Measurements from ENCODE around the gene ZNF154.
A peak's percentile ranks its signal among the peaks of the same experiment; 100 is the strongest.
"Not testable (repeated sequence)": the region's sequence is repeated elsewhere in the genome, so short reads cannot be mapped to it uniquely, and the experiment has no call there.

The ZNF154 gene

DNA sequence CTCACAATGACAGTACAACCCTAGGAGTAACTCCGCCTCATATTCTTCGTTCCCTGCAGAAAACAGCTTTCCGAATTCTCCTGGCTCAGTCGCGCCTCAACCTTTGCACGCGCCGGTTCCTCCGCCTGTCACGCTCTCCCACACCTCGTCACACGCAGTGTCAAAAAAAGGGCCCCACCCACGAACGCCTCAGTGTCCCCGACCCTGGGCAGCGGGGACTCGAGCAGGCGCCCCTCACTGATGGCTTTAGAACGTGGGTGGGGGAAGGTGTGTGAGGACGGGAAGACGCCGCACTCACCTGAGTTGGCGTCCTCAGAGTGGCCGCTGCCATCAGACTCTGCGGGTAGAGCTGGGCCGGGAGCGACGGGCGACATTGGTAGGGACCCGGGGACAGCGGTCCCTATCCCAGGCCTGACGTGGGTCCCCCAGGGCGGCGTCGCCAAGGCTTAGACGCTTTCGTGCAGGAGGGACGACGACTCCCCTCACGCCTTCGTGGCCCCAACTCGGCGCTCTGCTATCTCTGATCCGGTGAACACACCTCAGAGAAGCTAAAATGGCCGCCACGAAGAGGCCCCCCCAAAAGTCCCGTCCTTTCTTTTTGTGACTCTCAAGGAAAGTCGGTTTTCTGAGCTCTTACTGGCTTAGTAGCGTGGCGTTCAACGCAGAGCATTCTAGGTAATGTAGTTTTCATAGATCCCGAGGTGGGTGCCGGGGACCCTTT is at the start of gene ZNF154:
Gene ZNF154, minus strand, starts transcription at position 564 of the 721 bp plus-strand sequence. Its CDS starts 233 bp downstream, at position 331.
- DNase-seq (ENCODE audit: low read depth in 2 of 2), result peak in 1 of 2 donors; percentile 32

GRCh38 chr19:57757941-57758340 is 48.9 kb upstream of the ZNF154 start:
- DNase-seq (ENCODE audit: low read depth in 2 of 2), result no peak

GRCh38 chr19:57755031-57755430 is 46.0 kb upstream of the ZNF154 start:
- no peak for DNase-seq (ENCODE audit: low read depth in 2 of 2)

GRCh38 chr19:57754091-57754673 is 45.2 kb upstream of the ZNF154 start:
- no peak for DNase-seq (ENCODE audit: low read depth in 2 of 2)

DNA sequence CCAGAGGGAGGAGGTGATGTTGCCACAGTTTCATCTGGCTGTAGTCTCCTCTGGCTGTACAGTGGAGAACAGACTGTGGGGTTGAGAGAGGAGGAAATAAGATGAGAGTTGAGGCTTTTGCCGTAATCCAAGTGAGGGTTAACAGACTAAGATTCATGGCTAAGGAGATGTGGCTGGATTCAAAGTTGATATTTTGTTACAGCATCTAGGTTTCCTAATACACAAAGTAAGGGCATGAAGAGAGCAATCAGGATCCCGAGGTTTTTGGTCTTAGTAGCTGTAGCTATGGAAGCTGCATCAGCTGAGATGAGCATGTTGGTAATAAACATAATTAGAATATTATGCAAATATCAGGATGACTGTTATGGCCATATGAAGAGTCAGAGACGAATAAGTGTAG is 39.0 kb upstream of the ZNF154 start:
- DNase-seq (ENCODE audit: low read depth in 2 of 2), result no peak

DNA sequence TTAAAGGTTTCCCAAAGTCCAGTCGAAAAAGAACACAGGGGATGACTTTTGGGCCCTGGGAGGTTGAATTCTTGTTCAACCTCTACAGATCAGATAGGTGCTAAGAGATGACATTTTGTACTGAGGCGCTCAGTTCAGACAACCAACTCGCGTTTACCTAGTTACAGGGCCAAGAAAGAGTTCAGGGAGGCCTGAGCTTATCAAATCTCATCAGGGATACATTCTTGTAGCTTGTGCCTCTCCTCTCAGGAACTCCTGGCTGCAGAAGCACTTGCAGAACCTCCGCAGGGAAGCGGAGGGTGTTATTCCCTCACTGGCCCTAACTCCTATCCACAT is 38.4 kb upstream of the ZNF154 start:
- DNase-seq (ENCODE audit: low read depth in 2 of 2), result no peak

- peak; percentile 65 to 73 for DNase-seq (ENCODE audit: low read depth in 2 of 2)
Measured at GRCh38 chr19:57746580-57747471, 37.8 kb upstream of the ZNF154 start, which contains the start of gene ZNF776. Gene ZNF776 (plus strand): TSS chr19:57746815. CDS start chr19:57747059, 244 bp downstream.

- not testable (repeated sequence) for DNase-seq (ENCODE audit: low read depth in 2 of 2)
Measured at GRCh38 chr19:57738770-57739169, 29.8 kb upstream of the ZNF154 start.

DNA sequence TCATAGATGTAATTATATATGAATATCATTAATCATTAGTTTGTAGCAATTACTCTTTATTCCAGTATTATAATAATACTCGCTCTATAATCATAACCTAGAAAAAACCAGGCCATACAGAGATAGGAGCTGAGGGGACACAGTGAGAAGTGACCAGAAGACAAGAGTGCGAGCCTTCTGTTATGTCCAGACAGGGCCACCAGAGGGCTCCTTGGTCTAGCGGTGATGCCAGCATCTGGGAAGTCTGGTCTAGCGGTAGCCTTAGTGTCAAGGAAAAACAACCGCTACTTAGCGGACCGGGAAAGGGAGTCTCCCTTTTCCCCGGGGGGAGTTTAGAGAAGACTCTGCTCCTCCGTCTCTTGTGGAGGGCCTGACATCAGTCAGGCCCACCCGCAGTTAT is 29.3 kb upstream of the ZNF154 start:
- DNase-seq (ENCODE audit: low read depth in 2 of 2), result not testable (repeated sequence)

DNA sequence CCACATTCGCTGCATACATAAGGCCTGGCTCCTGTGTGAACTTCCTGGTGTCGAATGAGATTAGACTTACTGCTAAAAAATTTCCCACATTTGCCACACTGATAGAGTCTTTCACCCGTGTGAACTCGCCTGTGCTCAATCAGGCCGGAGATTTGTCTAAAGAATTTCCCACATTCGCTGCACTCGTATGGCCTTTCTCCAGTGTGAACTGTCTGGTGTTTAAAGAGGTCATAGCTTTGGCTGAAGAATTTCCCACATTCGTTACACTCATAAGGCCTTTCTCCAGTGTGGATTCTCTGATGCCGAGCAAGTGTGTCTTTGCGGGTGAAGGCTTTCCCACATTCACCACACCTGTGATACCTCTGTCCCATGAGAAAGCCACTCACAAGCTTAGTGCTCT is 11.9 kb upstream of the ZNF154 start:
- DNase-seq (ENCODE audit: low read depth in 2 of 2), result no peak

- DNase-seq (ENCODE audit: low read depth in 2 of 2), result no peak
Measured at GRCh38 chr19:57719901-57720519, 11.0 kb upstream of the ZNF154 start.

DNA sequence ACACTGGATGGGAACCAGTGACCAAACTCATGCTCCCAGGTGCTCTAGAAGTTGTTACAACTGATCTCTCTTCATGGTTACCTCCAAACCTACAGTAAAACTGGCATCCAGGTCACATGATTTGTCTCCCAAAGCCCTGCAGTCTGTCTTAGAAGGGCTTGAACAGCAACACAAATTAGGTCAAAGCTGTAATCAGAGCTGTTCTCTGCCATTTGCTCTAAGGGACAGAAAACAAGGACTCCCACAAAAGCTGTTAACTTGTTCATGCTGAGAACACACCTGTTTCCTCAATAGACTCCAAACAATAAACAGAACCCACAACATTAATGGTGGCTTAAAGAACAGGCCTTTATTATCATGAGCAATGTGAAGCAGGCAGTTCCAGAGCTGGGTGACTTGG is 10.4 kb upstream of the ZNF154 start:
- DNase-seq (ENCODE audit: low read depth in 2 of 2), result no peak

GRCh38 chr19:57712222-57712621 is 3.2 kb upstream of the ZNF154 start:
- no peak for DNase-seq (ENCODE audit: low read depth in 2 of 2)

DNA sequence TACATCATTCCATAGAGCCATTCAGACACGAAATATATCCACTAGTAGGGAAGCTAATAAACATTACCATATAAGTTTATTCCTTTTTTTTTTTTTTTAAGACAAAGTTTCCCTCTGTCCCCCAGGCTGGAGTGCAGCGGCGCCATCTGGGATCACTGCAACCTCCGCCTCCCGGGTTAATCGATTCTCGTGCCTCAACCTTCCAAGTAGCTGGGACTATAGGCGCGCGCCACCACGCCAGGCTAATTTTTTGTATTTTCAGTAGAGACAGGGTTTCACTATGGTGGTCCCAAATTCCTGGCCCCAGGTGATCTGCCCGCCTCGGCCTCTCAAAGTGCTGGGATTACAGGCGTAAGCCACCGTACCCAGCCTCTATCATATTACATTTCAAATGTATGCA is 612 bp upstream of the ZNF154 start:
- no peak for DNase-seq (ENCODE audit: low read depth in 2 of 2)

GRCh38 chr19:57706346-57706745 is 2.7 kb downstream of the ZNF154 start:
- no peak for DNase-seq (ENCODE audit: low read depth in 2 of 2)

DNA sequence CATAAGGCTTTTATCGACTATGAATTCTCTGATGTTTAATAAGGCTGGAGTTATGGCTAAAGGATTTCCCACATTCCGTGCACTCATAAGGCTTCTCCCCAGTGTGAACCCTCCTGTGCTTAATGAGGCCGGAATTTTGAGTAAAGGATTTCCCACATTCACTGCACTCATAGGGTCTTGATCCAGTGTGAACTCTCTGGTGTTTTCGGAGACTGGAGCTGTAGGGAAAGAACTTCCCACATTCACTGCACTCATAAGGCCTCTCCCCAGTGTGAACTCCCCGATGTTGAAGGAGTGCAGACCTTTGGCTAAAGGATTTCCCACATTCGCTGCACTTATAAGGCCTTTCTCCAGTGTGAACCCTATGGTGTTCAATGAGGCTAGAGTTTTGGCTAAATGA is 7.4 kb downstream of the ZNF154 start:
- DNase-seq (ENCODE audit: low read depth in 2 of 2), result no peak

DNA sequence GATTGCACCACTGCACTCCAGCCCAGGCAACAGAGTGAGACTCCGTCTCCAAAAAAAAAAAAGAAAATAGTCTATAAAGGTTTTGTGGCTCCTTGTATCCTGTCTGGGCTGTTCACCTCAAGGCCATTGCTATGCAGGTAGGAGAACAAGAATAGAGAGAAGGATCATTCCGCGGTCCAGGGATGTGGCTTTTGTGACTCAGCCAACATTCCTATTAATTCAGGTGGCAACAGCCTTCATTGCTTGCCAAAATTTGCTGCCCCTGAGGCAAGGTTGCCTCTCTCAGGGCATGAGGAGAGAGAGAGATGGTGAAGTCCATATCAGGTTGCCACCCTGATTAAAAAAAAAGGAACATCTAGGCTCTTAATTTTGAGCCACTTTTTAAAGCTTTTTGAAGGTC is 19.3 kb downstream of the ZNF154 start:
- no peak for DNase-seq (ENCODE audit: low read depth in 2 of 2)

DNA sequence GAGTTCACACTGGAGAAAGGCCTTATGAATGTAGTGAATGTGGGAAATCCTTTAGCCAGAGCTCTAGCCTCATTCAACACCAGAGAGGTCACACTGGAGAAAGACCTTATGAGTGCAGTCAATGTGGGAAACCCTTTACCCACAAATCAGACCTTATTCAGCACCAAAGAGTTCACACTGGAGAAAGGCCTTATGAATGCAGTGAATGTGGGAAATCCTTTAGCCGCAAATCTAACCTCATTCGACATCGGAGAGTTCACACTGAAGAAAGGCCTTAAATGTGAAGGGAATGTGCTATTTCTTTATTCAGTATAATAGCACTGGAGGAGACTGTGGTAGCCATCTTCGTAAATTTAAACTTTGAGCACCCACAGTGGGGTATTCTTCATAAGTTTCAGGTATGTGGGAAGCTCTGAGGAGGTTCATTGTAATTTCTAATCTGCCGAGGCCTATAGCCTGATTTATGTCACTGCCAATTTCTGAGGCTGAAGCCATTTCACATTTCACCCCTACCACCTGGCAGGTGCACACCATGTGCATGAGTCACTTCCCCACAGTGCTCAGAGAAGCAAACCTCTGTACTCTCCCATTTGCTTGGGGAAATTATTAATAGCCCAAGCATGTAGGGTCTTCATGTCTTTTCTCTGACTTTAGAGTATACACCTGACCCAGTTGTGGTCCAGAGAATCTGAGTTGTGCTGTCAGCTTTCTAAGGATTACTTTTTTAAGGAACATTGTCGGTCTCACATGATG is 20.8 kb downstream of the ZNF154 start:
- no peak for DNase-seq (ENCODE audit: low read depth in 2 of 2)

DNA sequence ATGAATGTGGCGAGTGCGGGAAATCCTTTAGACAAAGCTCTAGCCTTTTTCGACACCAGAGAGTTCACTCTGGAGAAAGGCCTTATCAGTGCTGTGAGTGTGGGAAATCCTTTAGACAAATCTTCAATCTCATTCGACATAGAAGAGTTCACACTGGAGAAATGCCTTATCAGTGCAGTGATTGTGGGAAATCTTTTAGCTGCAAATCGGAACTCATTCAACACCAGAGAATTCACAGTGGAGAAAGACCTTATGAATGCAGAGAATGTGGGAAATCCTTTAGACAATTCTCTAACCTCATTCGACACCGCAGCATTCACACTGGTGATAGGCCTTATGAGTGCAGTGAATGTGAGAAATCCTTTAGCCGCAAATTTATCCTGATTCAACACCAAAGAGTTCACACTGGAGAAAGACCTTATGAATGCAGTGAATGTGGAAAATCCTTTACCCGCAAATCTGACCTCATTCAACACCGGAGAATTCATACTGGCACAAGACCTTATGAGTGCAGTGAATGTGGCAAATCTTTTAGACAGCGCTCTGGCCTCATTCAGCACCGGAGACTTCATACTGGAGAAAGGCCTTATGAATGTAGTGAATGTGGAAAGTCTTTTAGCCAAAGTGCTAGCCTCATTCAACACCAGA is 21.5 kb downstream of the ZNF154 start:
- no peak for DNase-seq (ENCODE audit: low read depth in 2 of 2)

DNA sequence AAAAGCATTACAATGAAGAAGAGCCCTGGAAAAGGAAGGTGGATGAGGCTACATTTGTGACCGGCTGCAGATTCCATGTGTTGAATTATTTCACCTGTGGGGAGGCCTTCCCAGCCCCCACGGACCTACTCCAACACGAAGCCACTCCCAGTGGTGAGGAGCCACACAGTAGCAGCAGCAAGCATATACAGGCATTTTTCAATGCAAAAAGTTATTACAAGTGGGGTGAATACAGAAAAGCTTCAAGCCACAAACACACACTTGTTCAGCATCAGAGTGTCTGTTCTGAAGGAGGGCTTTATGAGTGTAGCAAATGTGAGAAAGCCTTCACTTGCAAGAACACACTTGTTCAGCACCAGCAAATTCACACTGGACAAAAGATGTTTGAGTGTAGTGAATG is 22.3 kb downstream of the ZNF154 start:
- DNase-seq (ENCODE audit: low read depth in 2 of 2), result no peak

DNA sequence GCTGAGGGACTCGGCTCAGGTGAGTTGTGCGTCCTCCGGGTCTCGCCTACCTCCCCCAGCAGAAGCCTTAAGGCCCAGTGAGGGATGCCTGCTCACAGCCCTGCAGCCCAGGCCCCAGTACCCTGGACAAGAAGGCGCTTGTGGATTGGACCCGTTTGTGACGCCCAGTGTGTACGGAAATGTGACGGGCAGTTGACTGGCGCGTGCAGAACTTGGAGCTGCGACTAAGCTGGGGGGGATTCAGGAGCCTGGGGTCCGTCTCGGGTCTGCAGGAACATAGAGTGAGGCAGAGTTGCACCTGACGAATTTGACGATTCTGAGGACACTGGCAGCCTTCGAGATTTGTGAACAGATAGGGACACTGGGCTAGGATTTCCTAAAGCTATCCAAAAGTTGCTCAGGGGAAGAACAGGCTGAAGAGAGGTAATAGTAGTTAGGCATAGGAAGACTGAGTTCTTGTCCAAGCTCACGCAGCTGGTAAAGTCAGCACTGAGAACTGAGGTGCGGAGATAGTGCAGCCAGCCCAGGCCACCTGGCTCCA is 26.7 kb downstream of the ZNF154 start:
- no peak for DNase-seq (ENCODE audit: low read depth in 2 of 2)
